Stimulated activated CD8-positive, alpha-beta memory T cell treated with anti-CD3 and anti-CD28 coated beads, Interleukin-15, amount 100 ng/mL, for 48 hours (primary cell): Measurements from ENCODE around the gene HINT2.

Experiments used
- DNase-seq, 2 donors: peaks; one replicate each; pipeline ENCODE4 v3.0.0-alpha.2; 2020; ENCODE audit warnings: low read depth in 2 of 2

Gene HINT2

GRCh38 chr9:35774907-35775635, 39.8 kb downstream of the HINT2 start:
- DNase-seq, result no peak

- DNase-seq, result no peak
Observed at GRCh38 chr9:35771943-35772342, 42.9 kb downstream of the HINT2 start.

GRCh38 chr9:35771534-35771933, 43.3 kb downstream of the HINT2 start:
- no peak for DNase-seq

GRCh38 chr9:35771075-35771433, 43.8 kb downstream of the HINT2 start:
- DNase-seq, result no peak

- DNase-seq, result no peak
Observed at GRCh38 chr9:35769763-35770162, 45.1 kb downstream of the HINT2 start.

- no peak for DNase-seq
Observed at GRCh38 chr9:35767458-35767857, 47.4 kb downstream of the HINT2 start.

GRCh38 chr9:35766997-35767396, 47.8 kb downstream of the HINT2 start:
- no peak for DNase-seq

GRCh38 chr9:35763803-35764202, 51.0 kb downstream of the HINT2 start:
- DNase-seq, result no peak

GRCh38 chr9:35763181-35763580, 51.7 kb downstream of the HINT2 start:
- DNase-seq, result no peak
